Measurements from ENCODE around the gene GRID1.
"Not testable (repeated sequence)": the region's sequence is repeated elsewhere in the genome, so short reads cannot be mapped to it uniquely, and the experiment has no call there.

GRID1 gene

DNA sequence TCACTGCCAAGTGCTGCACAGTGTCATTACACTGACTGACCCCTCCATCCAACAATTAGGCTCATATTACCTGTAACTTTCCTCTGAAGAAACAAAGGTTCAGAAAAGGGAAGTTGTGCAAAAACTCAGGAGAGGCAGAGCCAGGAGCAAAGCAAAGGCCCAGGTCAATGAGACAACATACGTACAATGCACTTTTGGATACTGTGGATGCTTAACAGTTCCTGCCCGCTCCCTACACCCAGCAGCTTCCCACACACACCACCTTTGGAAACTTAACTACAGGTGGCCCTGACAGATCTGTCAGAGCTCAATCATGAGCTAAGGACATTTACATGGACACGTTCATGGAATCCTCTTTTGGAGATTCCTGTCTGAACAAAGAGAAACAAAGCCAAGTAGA, 515.9 kb downstream of the GRID1 start:
- Histone ChIP-seq H3K9me3 (ENCODE audit: control insufficient read depth in 2 of 2, low read length in 2 of 2) (no peaks in the 10 kb centered on the region), H3K4me3 (ENCODE audit: low read length in 2 of 2) (no peak overlapping the region), H3K36me3 (ENCODE audit: control insufficient read depth in 2 of 2, insufficient read depth in 2 of 2, low read length in 2 of 2) (no peaks in the 10 kb centered on the region), H3K4me1 (ENCODE audit: control insufficient read depth in 2 of 2, insufficient read depth in 2 of 2, low read length in 2 of 2) (no peaks in the 10 kb centered on the region), H3K27ac (ENCODE audit: low read depth in 2 of 2, low read length in 2 of 2) (no peak overlapping the region), H3K27me3 (ENCODE audit: control insufficient read depth in 2 of 2, insufficient read depth in 2 of 2, low read length in 2 of 2) (no peaks in the 10 kb centered on the region), H3K9ac (ENCODE audit: low read depth in 1 of 2, low read length in 2 of 2) (no peak overlapping the region)

- Histone ChIP-seq H3K36me3 (ENCODE audit: control insufficient read depth in 2 of 2, insufficient read depth in 2 of 2, low read length in 2 of 2) (no peaks in the 10 kb centered on the region), H3K4me3 (ENCODE audit: low read length in 2 of 2) (no peak overlapping the region), H3K9ac (ENCODE audit: low read depth in 1 of 2, low read length in 2 of 2) (no peak overlapping the region), H3K4me1 (ENCODE audit: control insufficient read depth in 2 of 2, insufficient read depth in 2 of 2, low read length in 2 of 2) (no peaks in the 10 kb centered on the region), H3K27ac (ENCODE audit: low read depth in 2 of 2, low read length in 2 of 2) (no peak overlapping the region), H3K9me3 (ENCODE audit: control insufficient read depth in 2 of 2, low read length in 2 of 2) (no peaks in the 10 kb centered on the region), H3K27me3 (ENCODE audit: control insufficient read depth in 2 of 2, insufficient read depth in 2 of 2, low read length in 2 of 2) (no peaks in the 10 kb centered on the region)
These were observed 517.3 kb downstream of the GRID1 start for GRCh38 chr10:85849315-85849714.

DNA sequence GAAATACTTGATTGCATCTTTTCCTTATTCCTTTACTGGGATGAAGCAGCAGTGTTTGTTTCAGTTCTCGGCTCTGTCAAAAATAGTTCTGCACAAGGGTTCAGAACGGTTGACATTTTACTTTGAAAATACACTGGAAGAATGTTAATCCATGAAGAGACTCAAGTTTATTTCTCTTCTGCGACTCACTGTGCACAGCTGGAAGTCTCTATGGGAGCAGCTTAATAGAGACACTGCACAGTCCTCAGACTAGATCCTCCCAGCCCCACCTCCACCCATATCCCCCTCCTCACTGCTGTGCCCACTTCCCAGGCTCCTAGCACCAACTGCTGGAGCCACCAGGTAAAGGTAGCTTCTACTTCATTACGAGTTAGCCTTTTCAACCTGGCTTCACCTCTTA, 517.8 kb downstream of the GRID1 start:
- Histone ChIP-seq H3K4me3 (ENCODE audit: low read length in 2 of 2) (no peak overlapping the region), H3K36me3 (ENCODE audit: control insufficient read depth in 2 of 2, insufficient read depth in 2 of 2, low read length in 2 of 2) (no peaks in the 10 kb centered on the region), H3K9ac (ENCODE audit: low read depth in 1 of 2, low read length in 2 of 2) (no peak overlapping the region), H3K4me1 (ENCODE audit: control insufficient read depth in 2 of 2, insufficient read depth in 2 of 2, low read length in 2 of 2) (no peaks in the 10 kb centered on the region), H3K9me3 (ENCODE audit: control insufficient read depth in 2 of 2, low read length in 2 of 2) (no peaks in the 10 kb centered on the region), H3K27me3 (ENCODE audit: control insufficient read depth in 2 of 2, insufficient read depth in 2 of 2, low read length in 2 of 2) (no peaks in the 10 kb centered on the region), H3K27ac (ENCODE audit: low read depth in 2 of 2, low read length in 2 of 2) (no peak overlapping the region)

GRCh38 chr10:85847085-85847484, 519.5 kb downstream of the GRID1 start:
- H3K27ac ChIP-seq (ENCODE audit: low read depth in 2 of 2, low read length in 2 of 2): no peak overlapping the region
- no peaks in the 10 kb centered on the region for H3K9me3 ChIP-seq (ENCODE audit: control insufficient read depth in 2 of 2, low read length in 2 of 2)
- no peaks in the 10 kb centered on the region for H3K36me3 ChIP-seq (ENCODE audit: control insufficient read depth in 2 of 2, insufficient read depth in 2 of 2, low read length in 2 of 2)
- H3K9ac ChIP-seq (ENCODE audit: low read depth in 1 of 2, low read length in 2 of 2): no peak overlapping the region
- H3K4me1 ChIP-seq (ENCODE audit: control insufficient read depth in 2 of 2, insufficient read depth in 2 of 2, low read length in 2 of 2): no peaks in the 10 kb centered on the region
- no peak overlapping the region for H3K4me3 ChIP-seq (ENCODE audit: low read length in 2 of 2)
- H3K27me3 ChIP-seq (ENCODE audit: control insufficient read depth in 2 of 2, insufficient read depth in 2 of 2, low read length in 2 of 2): no peaks in the 10 kb centered on the region

GRCh38 chr10:85838660-85839059, 527.9 kb downstream of the GRID1 start:
- H3K4me3 ChIP-seq (ENCODE audit: low read length in 2 of 2); H3K4me1 ChIP-seq (ENCODE audit: control insufficient read depth in 2 of 2, insufficient read depth in 2 of 2, low read length in 2 of 2); H3K9me3 ChIP-seq (ENCODE audit: control insufficient read depth in 2 of 2, low read length in 2 of 2); H3K27ac ChIP-seq (ENCODE audit: low read depth in 2 of 2, low read length in 2 of 2); H3K36me3 ChIP-seq (ENCODE audit: control insufficient read depth in 2 of 2, insufficient read depth in 2 of 2, low read length in 2 of 2); H3K27me3 ChIP-seq (ENCODE audit: control insufficient read depth in 2 of 2, insufficient read depth in 2 of 2, low read length in 2 of 2); H3K9ac ChIP-seq (ENCODE audit: low read depth in 1 of 2, low read length in 2 of 2): not testable (repeated sequence)

- no peaks in the 10 kb centered on the region for H3K4me1 ChIP-seq (ENCODE audit: control insufficient read depth in 2 of 2, insufficient read depth in 2 of 2, low read length in 2 of 2)
- no peak overlapping the region for H3K4me3 ChIP-seq (ENCODE audit: low read length in 2 of 2)
- H3K27me3 ChIP-seq (ENCODE audit: control insufficient read depth in 2 of 2, insufficient read depth in 2 of 2, low read length in 2 of 2): no peaks in the 10 kb centered on the region
- no peaks in the 10 kb centered on the region for H3K36me3 ChIP-seq (ENCODE audit: control insufficient read depth in 2 of 2, insufficient read depth in 2 of 2, low read length in 2 of 2)
- no peak overlapping the region for H3K27ac ChIP-seq (ENCODE audit: low read depth in 2 of 2, low read length in 2 of 2)
- H3K9ac ChIP-seq (ENCODE audit: low read depth in 1 of 2, low read length in 2 of 2): no peak overlapping the region
- H3K9me3 ChIP-seq (ENCODE audit: control insufficient read depth in 2 of 2, low read length in 2 of 2): peaks cover 0 to 2% of the 10 kb centered on the region in 2 donors
These were observed 533.6 kb downstream of the GRID1 start for GRCh38 chr10:85832988-85833387.

DNA sequence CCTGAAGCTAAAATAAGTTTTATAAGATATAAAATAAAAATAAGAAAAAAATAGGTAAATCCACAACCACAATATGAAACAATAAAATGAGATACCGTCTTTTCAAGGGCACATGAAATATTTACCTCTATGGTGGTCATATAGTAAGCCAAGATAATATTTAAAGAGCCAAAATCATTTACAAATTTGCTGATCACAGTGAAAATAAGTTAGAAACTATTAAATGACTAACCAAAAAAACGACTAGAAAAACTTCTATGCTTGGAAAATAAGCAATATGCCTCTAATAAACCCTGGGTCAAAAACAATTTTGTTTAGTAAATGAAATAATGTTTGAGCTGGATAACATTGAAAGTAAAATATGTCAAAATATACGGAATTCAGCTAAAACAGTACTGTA, 535.2 kb downstream of the GRID1 start:
- Histone ChIP-seq H3K36me3 (ENCODE audit: control insufficient read depth in 2 of 2, insufficient read depth in 2 of 2, low read length in 2 of 2) (no peaks in the 10 kb centered on the region), H3K27ac (ENCODE audit: low read depth in 2 of 2, low read length in 2 of 2) (no peak overlapping the region), H3K9ac (ENCODE audit: low read depth in 1 of 2, low read length in 2 of 2) (no peak overlapping the region), H3K4me3 (ENCODE audit: low read length in 2 of 2) (no peak overlapping the region), H3K4me1 (ENCODE audit: control insufficient read depth in 2 of 2, insufficient read depth in 2 of 2, low read length in 2 of 2) (no peaks in the 10 kb centered on the region), H3K27me3 (ENCODE audit: control insufficient read depth in 2 of 2, insufficient read depth in 2 of 2, low read length in 2 of 2) (no peaks in the 10 kb centered on the region), H3K9me3 (ENCODE audit: control insufficient read depth in 2 of 2, low read length in 2 of 2) (no peaks in the 10 kb centered on the region)

GRCh38 chr10:85826377-85826776, 540.2 kb downstream of the GRID1 start:
- no peaks in the 10 kb centered on the region for H3K9me3 ChIP-seq (ENCODE audit: control insufficient read depth in 2 of 2, low read length in 2 of 2)
- H3K36me3 ChIP-seq (ENCODE audit: control insufficient read depth in 2 of 2, insufficient read depth in 2 of 2, low read length in 2 of 2): no peaks in the 10 kb centered on the region
- H3K27me3 ChIP-seq (ENCODE audit: control insufficient read depth in 2 of 2, insufficient read depth in 2 of 2, low read length in 2 of 2): no peaks in the 10 kb centered on the region
- H3K4me1 ChIP-seq (ENCODE audit: control insufficient read depth in 2 of 2, insufficient read depth in 2 of 2, low read length in 2 of 2): no peaks in the 10 kb centered on the region
- no peak overlapping the region for H3K4me3 ChIP-seq (ENCODE audit: low read length in 2 of 2)
- H3K9ac ChIP-seq (ENCODE audit: low read depth in 1 of 2, low read length in 2 of 2): no peak overlapping the region
- H3K27ac ChIP-seq (ENCODE audit: low read depth in 2 of 2, low read length in 2 of 2): no peak overlapping the region

DNA sequence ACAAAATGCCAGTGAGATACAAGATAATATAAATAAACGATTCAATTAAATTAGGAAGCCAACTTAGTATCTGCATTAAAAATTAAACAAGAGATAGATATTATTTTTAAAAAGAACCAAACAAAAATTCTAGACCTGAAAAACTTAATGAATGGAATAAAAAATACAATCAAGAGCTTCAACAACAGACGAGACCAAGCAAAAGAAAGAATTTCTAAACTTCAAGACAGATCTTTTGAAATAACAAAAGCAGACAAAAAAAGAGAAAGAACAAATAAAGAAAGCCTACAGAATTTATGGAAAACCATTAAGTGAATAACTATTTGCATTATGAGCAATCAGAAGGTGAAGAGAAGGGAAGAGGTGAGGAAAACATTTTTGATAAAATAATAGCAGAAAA, 555.2 kb downstream of the GRID1 start:
- no peaks in the 10 kb centered on the region for H3K27me3 ChIP-seq (ENCODE audit: control insufficient read depth in 2 of 2, insufficient read depth in 2 of 2, low read length in 2 of 2)
- no peak overlapping the region for H3K9ac ChIP-seq (ENCODE audit: low read depth in 1 of 2, low read length in 2 of 2)
- peaks cover 0 to 5% of the 10 kb centered on the region in 2 donors for H3K9me3 ChIP-seq (ENCODE audit: control insufficient read depth in 2 of 2, low read length in 2 of 2)
- H3K4me3 ChIP-seq (ENCODE audit: low read length in 2 of 2): no peak overlapping the region
- H3K36me3 ChIP-seq (ENCODE audit: control insufficient read depth in 2 of 2, insufficient read depth in 2 of 2, low read length in 2 of 2): no peaks in the 10 kb centered on the region
- H3K27ac ChIP-seq (ENCODE audit: low read depth in 2 of 2, low read length in 2 of 2): no peak overlapping the region
- H3K4me1 ChIP-seq (ENCODE audit: control insufficient read depth in 2 of 2, insufficient read depth in 2 of 2, low read length in 2 of 2): no peaks in the 10 kb centered on the region

DNA sequence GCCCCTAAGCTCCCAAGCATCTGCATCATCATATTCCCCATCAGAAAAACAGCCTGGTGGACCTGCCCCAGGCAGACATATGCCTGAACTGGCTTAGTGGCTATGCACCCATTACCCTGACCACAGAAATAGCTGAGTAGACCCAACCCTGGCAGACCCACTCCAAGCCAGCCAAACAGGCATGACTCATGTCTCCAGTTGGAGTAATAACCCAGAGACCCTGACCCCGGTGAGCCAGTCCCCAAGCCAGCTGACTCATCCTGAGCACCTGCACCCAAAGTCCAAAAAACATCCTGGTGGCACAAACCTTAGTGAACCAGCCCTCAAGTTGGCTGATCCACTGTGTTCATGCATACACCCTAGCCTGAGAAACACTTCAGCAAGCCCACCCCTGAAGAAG, 555.9 kb downstream of the GRID1 start:
- Histone ChIP-seq H3K9ac (ENCODE audit: low read depth in 1 of 2, low read length in 2 of 2) (no peak overlapping the region), H3K36me3 (ENCODE audit: control insufficient read depth in 2 of 2, insufficient read depth in 2 of 2, low read length in 2 of 2) (no peaks in the 10 kb centered on the region), H3K4me3 (ENCODE audit: low read length in 2 of 2) (no peak overlapping the region), H3K4me1 (ENCODE audit: control insufficient read depth in 2 of 2, insufficient read depth in 2 of 2, low read length in 2 of 2) (no peaks in the 10 kb centered on the region), H3K9me3 (ENCODE audit: control insufficient read depth in 2 of 2, low read length in 2 of 2) (peaks cover 0 to 5% of the 10 kb centered on the region in 2 donors), H3K27me3 (ENCODE audit: control insufficient read depth in 2 of 2, insufficient read depth in 2 of 2, low read length in 2 of 2) (no peaks in the 10 kb centered on the region), H3K27ac (ENCODE audit: low read depth in 2 of 2, low read length in 2 of 2) (no peak overlapping the region)

DNA sequence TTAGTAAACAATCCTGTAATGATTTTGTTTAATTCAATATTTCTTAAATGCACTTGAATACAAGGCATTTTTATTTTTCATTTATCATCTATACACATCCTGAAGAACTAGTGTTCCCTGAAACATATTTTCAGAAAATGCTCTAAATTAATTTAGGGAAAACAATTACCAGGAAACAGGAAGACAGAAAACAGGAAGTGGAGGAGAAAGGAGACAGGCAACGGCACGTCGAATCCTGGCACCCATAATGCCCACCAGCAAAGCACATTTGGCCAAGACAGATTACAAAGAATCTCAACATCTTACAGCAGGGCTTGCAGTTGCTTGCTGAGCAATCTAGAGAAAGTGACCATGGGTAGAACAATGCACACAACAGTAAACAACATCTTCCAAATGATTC, 571.1 kb downstream of the GRID1 start:
- Histone ChIP-seq H3K27ac (ENCODE audit: low read depth in 2 of 2, low read length in 2 of 2) (no peak overlapping the region), H3K4me1 (ENCODE audit: control insufficient read depth in 2 of 2, insufficient read depth in 2 of 2, low read length in 2 of 2) (no peaks in the 10 kb centered on the region), H3K36me3 (ENCODE audit: control insufficient read depth in 2 of 2, insufficient read depth in 2 of 2, low read length in 2 of 2) (no peaks in the 10 kb centered on the region), H3K9ac (ENCODE audit: low read depth in 1 of 2, low read length in 2 of 2) (no peak overlapping the region), H3K27me3 (ENCODE audit: control insufficient read depth in 2 of 2, insufficient read depth in 2 of 2, low read length in 2 of 2) (no peaks in the 10 kb centered on the region), H3K4me3 (ENCODE audit: low read length in 2 of 2) (no peak overlapping the region), H3K9me3 (ENCODE audit: control insufficient read depth in 2 of 2, low read length in 2 of 2) (no peaks in the 10 kb centered on the region)
